Keratinocyte (primary cell): ENCODE measurements around the gene THBD. TPM values are rescaled to one million over a fixed set of nuclear protein-coding genes. Genes with fewer than 3 reads are reported as not detected.

ENCODE experiments used
- DNase-seq: peaks from one replicate; pipeline ENCODE4 v3.0.0-alpha.2; 2011; ENCODE audit warnings: low read depth, missing footprints, low spot score
- FAIRE-seq: peaks from 2 replicates; lab custom pipeline; 2011; peaks lifted over from hg19 to GRCh38; lab: Jason Lieb, UNC
- H2AFZ ChIP-seq: 2 replicates; pipeline ENCODE4 v1.6.0; 2012; ENCODE audit warnings: low read length, control low read depth, inconsistent platforms; ENCODE audit not compliant: control insufficient read depth
- H3K27ac ChIP-seq: 2 replicates; pipeline ENCODE4 v1.5.1; 2011; ENCODE audit warnings: low read length; ENCODE audit not compliant: control insufficient read depth, insufficient read depth
- H3K27me3 ChIP-seq: 3 replicates; pipeline ENCODE4 v1.6.0; 2011; ENCODE audit warnings: low read length; ENCODE audit not compliant: control insufficient read depth, insufficient read depth; ENCODE audit errors: extremely low read depth
- H3K36me3 ChIP-seq, 2 experiments: 2 replicates in 1 of 2; 3 replicates in 1 of 2; pipeline ENCODE4 v1.5.1; 2011; ENCODE audit warnings: low read length in 2 of 2, mild to moderate bottlenecking in 1 of 2; ENCODE audit not compliant: control insufficient read depth in 2 of 2, insufficient read depth in 2 of 2; ENCODE audit errors: extremely low read depth in 1 of 2
- H3K4me1 ChIP-seq: 3 replicates; pipeline ENCODE4 v1.5.1; 2011; ENCODE audit warnings: low read length; ENCODE audit not compliant: control insufficient read depth, insufficient read depth; ENCODE audit errors: extremely low read depth
- H3K4me2 ChIP-seq: 3 replicates; pipeline ENCODE4 v1.6.0; 2011; ENCODE audit warnings: low read depth, low read length; ENCODE audit not compliant: control insufficient read depth, insufficient read depth; ENCODE audit errors: extremely low read depth
- H3K4me3 ChIP-seq, 3 experiments: fragments of 200-600 bp in 1 of 3; sonication (generic) in 1 of 3; 2 replicates in 2 of 3; 3 replicates in 1 of 3; pipeline ENCODE4 v1.5.1; 2011 to 2016; ENCODE audit warnings: low read length in 3 of 3, mild to moderate bottlenecking in 3 of 3, control low read depth in 2 of 3, inconsistent platforms in 1 of 3, low read depth in 1 of 3, mixed read lengths in 1 of 3, mixed run types in 1 of 3, moderate library complexity in 1 of 3; ENCODE audit not compliant: control insufficient read depth in 2 of 3, insufficient read depth in 2 of 3; ENCODE audit errors: extremely low read depth in 1 of 3
- H3K79me2 ChIP-seq: 2 replicates; pipeline ENCODE4 v1.6.0; 2012; ENCODE audit warnings: low read length; ENCODE audit not compliant: control insufficient read depth, insufficient read depth
- H3K9ac ChIP-seq: 3 replicates; pipeline ENCODE4 v1.6.0; 2011; ENCODE audit warnings: low read length; ENCODE audit not compliant: control insufficient read depth, insufficient read depth; ENCODE audit errors: extremely low read depth
- H3K9me1 ChIP-seq: 3 replicates; pipeline ENCODE4 v1.6.0; 2011; ENCODE audit warnings: low read length; ENCODE audit not compliant: control insufficient read depth, insufficient read depth; ENCODE audit errors: extremely low read depth
- H3K9me3 ChIP-seq: 2 replicates; pipeline ENCODE4 v1.5.1; 2012; ENCODE audit warnings: low read depth, low read length; ENCODE audit not compliant: control insufficient read depth
- H4K20me1 ChIP-seq: 3 replicates; pipeline ENCODE4 v1.6.0; 2011; ENCODE audit warnings: low read length; ENCODE audit not compliant: control insufficient read depth, insufficient read depth; ENCODE audit errors: extremely low read depth
- CTCF ChIP-seq, 3 experiments: IDR thresholded peaks in 1 of 3; conservative IDR thresholded peaks in 1 of 3; optimal IDR thresholded peaks in 1 of 3; 2 replicates in 2 of 3; 3 replicates in 1 of 3; pipeline versions ENCODE3 to v1.5.1; 2011; ENCODE audit warnings: low read length in 3 of 3, mild to moderate bottlenecking in 3 of 3, moderate library complexity in 2 of 3, control low read depth in 1 of 3, inconsistent platforms in 1 of 3; ENCODE audit not compliant: insufficient read depth in 2 of 3; ENCODE audit errors: extremely low read depth in 1 of 3
- EZH2 ChIP-seq: IDR thresholded peaks from one replicate; pipeline ENCODE4 v1.6.1; 2012; ENCODE audit warnings: inconsistent platforms, mild to moderate bottlenecking, low read length, moderate library complexity
- dilution Hi-C: fragments of 300-500 bp; cut with MboI; formaldehyde crosslinking; loops from one replicate; pipeline ENCODE4 v1.7.0; 2020; ENCODE audit warnings: low sequenced_read_pairs; ENCODE audit not compliant: extremely low pct_ligation_motif_present
- polyA plus RNA-seq, 5 experiments: library from polyadenylated mRNA; depleted of rRNA in 3 of 5; stranded (reverse) in 3 of 5; stranded (forward) in 1 of 5; unstranded in 1 of 5; fragments of >200 nt; gene quantifications; 1 replicate in 1 of 5; 2 replicates in 3 of 5; 3 replicates in 1 of 5; pipeline versions ENCODE4 v1.2.1 to v1.2.3, GENCODE V29; 2011 to 2012; ENCODE audit warnings: missing spikeins in 2 of 5, low read depth in 1 of 5, low replicate concordance in 1 of 5

The THBD gene
- polyA plus RNA-seq, 1 donor (not counting 4 experiments of a cell fraction or from before 2014, with no cell fraction given): 4.7 TPM

GRCh38 chr20:23096986-23097520 is 47.6 kb upstream of the THBD start:
- DNase-seq (peak; percentile 42), FAIRE-seq (peak; percentile 60)
- Histone ChIP-seq H3K4me1 (peaks cover 45% of the 10 kb centered on the region), H3K27ac (peak overlapping the region; percentile 53), H3K79me2 (no peaks in the 10 kb centered on the region), H3K4me2 (peak overlapping the region; percentile 8), H3K4me3 (no peak overlapping the region), H3K9me3 (no peaks in the 10 kb centered on the region), H3K9ac (peak overlapping the region; percentile 30), H4K20me1 (no peaks in the 10 kb centered on the region), H2AFZ (no peak overlapping the region), H3K27me3 (no peaks in the 10 kb centered on the region), H3K36me3 (no peaks in the 10 kb centered on the region), H3K9me1 (no peaks in the 10 kb centered on the region)
- TF ChIP-seq CTCF (optimal IDR thresholded peaks at IDR 0.05 in 1 of 3, IDR thresholded peaks at IDR 0.05 in 1 of 3, conservative IDR thresholded peaks at IDR 0.05 in 1 of 3; ENCODE audit: extremely low read depth in 1 of 3, insufficient read depth in 2 of 3, low read length in 3 of 3): no peak
- TF ChIP-seq EZH2: no peak
- dilution Hi-C loops: no loop called here

- H3K4me1 ChIP-seq: peaks cover 43% of the 10 kb centered on the region
- dilution Hi-C loops: no loop called here
Observed at GRCh38 chr20:23096097-23096496, 46.6 kb upstream of the THBD start.

More at GRCh38 chr20:23096097-23096496, 46.6 kb upstream of the THBD start:
- no peak overlapping the region for H3K4me3 ChIP-seq
- H3K36me3 ChIP-seq: no peaks in the 10 kb centered on the region
- no peaks in the 10 kb centered on the region for H3K79me2 ChIP-seq
- H2AFZ ChIP-seq: no peak overlapping the region
- no peak for TF ChIP-seq EZH2
- TF ChIP-seq CTCF (optimal IDR thresholded peaks at IDR 0.05 in 1 of 3, IDR thresholded peaks at IDR 0.05 in 1 of 3, conservative IDR thresholded peaks at IDR 0.05 in 1 of 3; ENCODE audit: extremely low read depth in 1 of 3, insufficient read depth in 2 of 3, low read length in 3 of 3): no peak
- H3K9me3 ChIP-seq: no peaks in the 10 kb centered on the region
- no peak overlapping the region for H3K27ac ChIP-seq
- no peak for FAIRE-seq
- H3K9me1 ChIP-seq: no peaks in the 10 kb centered on the region
- H3K9ac ChIP-seq: no peak overlapping the region
- no peak overlapping the region for H3K4me2 ChIP-seq
- H3K27me3 ChIP-seq: no peaks in the 10 kb centered on the region
- no peak for DNase-seq
- no peaks in the 10 kb centered on the region for H4K20me1 ChIP-seq
